GM18909 (cell line): ENCODE measurements around the gene CFAP298.
"Not testable (repeated sequence)": the region's sequence is repeated elsewhere in the genome, so short reads cannot be mapped to it uniquely, and the experiment has no call there.

Source experiments
- ATAC-seq: cut with Tn5 transposase; IDR thresholded peaks from one replicate; pipeline ENCODE4 v1.9.1; 2021; ENCODE audit warnings: mild to moderate bottlenecking; ENCODE audit not compliant: unreplicated experiment, poor library complexity

Gene CFAP298

DNA sequence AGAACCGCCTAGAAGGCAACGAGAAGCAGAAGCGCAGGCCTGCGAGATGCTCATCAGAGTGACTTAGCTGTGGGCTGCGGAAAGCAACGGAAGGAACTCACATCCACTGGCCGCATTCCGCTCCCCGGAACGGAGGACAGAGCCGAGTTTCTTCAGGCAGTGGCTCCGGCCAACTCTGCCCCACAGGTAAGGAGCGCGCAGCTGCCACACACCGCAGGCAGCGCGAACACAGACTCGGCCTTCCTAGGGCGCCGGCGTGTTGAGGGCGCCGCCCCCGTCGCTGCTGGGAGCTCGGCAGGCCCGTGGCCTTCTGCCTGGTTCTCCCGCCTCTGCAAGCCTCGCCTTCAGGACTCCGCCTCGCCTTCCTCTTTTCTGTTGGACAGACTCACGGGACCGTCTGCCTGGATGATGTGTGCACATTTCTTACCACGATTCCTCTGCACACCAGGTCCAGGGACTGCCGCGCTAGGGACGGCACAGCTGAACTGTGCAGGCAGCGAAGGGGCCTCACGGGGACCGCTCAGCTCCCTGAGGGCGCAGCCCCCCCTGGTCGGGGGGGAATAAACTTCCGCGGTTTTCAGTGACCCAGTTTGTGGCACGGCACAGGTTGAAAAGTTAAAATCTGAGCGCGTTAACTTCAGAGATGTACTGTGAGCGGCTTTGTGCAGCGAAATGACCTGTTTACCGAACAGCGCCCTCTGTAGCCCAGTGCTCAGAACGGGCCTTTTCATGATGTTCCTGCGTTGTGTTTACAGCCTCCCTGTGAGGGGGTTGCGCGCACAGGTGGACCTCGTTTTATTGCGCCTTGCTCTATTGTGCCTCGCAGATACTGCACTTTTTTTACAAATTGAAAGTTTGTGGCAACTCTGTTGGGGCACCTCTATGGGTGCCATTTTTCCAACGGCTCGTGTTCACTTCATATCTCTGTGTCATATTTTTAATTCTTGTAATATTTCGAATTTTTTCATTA lies 42.6 kb downstream of the CFAP298 start:
- peak; percentile 91 for ATAC-seq

DNA sequence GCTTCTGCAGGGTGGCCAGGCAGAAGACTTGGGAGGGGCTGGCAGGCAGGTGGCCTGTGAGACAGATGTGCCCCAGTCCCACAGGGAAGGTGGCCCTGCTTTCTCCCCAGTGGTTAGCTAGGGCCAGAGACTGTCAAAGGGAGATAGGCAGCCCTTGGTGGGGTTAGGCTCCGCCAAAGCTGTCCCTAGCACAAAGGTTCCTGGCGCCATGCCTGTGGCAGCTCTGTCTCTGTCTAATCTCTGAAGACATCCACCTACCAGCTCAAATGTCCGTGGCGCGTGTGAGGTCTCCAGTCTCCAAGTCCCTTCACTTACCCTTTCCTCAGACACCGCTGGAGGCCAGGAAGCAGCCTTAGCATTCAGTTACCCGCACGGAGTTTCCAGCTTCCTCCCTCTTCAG lies 44.6 kb downstream of the CFAP298 start:
- no peak for ATAC-seq

DNA sequence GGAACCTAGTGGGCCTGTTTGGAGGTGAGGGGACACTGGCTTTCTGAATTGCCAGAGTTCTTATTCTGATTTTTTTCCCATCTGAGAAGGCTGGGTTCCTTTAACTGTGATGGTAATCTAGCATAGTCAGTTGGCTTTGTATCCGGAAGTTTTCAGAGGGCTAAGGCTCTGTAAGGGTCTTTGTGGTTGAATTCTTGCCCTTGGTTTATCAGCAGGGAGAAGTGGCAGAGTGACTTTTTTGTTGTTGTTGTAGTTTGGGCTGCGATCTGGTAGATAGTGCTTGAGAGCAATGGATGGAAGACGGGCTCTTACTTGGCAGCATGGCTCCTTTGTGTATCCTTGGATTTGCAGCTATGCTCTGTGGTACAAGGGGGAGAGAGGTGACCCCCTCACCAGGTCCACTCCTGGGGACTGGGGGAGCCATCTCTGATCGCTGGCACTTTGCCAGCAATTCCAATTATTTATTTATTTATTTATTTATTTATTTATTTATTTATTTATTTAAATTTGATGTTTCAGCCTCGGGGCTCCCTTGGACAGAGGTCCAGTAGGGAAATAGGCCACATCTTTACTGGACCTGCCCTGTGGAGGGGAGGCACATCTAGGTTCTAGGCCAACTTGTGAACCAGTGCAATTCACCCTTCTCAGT lies 45.3 kb downstream of the CFAP298 start:
- no peak for ATAC-seq

DNA sequence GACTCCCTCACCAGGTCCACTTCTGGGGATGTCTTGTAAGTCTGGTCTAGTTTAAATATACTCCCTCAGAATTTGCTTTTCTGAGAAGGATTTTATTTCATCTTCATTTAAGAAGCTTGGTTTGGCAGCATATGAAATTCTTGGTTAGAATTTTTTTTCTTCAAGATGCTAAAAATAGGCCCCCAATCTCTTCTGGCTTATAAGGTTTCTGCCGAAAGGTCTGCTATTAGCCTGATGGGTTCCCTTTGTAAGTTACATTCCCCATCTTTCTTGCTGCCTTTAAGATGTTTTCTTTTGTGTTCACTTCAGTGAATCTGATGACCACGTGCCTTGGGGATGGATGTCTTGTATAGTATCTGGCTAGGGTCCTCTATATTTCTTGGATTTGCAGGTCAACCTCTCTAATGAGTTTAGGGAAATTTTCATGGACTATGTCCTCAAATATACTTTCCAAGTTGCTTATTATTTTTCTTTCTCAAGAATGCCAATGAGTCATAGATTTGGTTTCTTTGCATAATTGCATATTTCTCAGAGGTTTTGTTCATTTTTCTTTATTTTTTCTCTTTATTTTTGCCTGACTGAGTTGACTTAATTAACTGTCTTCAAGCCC lies 46.2 kb downstream of the CFAP298 start:
- ATAC-seq, result no peak

DNA sequence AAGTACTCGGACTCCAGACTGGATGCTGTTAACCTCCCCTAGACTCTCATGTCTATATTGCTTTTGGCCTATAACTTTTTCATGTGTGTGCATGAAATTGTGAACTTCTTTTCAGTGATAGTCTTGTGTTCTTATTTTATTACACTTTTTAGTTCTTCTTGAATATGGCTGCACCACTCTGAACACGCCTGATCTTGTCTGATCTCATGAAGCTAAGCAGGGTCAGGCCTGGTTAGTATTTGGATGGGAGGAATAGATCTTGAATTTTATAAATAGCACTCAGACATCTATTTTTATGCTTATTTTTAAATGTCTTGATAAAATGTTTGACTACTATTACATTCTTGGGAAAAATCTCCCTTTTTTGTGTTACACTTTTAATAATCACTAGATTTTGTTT lies 49.3 kb downstream of the CFAP298 start:
- ATAC-seq, result no peak

DNA sequence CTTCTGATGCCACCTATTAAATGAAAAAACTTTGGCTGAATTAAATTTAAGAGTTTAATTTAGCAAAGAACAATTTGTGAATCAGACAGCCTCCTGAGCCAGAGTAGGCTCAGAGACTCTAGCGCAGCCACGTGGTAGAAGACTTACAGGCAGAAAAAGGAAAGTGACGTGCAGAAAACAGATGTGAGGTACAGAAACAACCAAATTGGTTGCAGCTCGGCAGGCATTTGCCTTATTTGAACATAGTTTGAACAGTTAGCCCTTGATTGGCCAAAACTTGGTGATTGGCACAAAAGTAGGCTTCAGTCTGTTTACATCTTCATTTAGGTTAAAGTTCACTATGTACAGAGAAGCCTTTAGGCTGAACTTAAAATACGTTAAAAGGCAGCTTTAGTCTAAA lies 49.8 kb downstream of the CFAP298 start:
- ATAC-seq, result no peak

DNA sequence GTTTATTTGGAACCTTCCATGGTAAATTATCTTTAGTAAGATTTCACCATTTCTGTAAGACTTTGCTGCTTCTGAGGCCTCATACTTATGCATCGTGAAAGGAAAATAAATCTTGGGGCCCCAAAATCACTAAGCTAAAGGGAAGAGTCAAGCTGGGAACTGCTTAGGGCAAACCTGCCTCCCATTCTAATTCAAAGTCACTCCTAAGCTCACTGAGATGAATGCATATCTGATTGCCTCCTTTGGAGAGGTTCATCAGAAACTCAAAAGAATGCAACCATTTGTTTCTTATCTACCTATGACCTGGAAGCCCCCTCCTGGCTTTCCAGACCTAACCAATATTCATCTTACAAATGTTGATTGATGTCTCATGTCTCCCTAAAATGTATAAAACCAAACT lies 50.7 kb downstream of the CFAP298 start:
- ATAC-seq, result not testable (repeated sequence)

DNA sequence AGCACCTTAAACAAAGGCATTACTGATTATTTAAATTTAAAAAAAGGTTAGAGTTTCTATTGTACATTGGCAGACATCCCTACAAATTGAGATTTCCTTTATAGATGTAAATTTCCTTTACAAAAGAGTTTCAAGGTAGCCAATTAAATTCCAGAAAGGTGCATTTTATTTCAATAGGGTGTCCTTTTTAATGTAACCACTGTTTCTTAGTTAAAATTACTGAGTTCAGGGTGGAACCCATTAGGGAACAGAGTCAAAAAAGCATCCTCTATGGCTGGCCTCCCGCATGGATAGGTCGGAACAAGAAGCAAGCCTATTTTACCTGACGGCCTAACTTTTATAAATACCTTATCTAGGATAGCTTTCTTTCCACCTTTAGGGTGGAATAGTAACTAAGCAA lies 51.3 kb downstream of the CFAP298 start:
- ATAC-seq, result no peak

DNA sequence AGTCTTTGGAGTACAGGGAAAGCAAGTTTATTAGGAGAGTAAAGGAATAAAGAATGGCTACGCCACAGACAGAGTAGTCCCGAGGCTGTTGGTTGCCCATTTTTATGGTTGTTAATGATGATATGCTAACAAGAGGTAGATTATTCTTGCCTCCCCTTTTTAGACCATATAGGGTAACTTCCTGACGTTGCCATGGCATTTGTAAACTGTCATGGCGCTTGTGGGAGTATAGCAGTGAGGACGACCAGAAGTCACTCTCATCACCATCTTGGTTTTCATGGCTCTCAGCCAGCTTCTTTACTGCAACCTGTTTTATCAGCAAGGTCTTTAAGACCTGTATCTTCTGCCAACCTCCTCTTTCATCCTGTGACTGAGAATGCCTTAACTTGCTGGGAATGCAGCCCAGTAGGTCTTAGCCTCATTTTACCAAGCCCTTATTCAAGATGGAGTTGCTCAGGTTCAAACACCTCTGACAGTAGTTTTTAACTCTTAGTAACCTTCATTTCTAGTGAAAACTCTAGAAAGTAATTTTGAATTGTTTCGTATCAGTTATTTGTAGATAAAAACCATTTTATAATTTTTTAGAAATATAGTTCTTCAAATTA lies 53.1 kb downstream of the CFAP298 start:
- no peak for ATAC-seq

DNA sequence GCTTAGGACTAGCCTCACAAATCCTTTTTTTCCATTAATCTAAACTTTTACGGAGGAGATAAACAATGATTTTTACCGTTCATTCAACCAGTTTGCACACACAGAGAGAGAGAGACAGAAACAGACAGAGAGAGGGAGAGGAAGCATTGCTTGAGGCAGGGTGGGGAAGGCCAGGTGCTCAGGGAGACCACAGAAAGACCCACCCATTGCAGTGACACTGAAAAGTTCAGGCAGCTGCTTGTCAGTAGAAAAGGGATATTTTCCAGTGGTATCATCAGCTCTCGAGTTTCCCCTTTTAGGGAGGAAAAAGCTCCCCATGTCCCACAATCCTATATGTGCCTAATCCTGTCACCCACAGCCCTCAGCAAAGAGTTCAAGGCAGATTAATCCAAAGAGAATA lies 54.1 kb downstream of the CFAP298 start:
- no peak for ATAC-seq

DNA sequence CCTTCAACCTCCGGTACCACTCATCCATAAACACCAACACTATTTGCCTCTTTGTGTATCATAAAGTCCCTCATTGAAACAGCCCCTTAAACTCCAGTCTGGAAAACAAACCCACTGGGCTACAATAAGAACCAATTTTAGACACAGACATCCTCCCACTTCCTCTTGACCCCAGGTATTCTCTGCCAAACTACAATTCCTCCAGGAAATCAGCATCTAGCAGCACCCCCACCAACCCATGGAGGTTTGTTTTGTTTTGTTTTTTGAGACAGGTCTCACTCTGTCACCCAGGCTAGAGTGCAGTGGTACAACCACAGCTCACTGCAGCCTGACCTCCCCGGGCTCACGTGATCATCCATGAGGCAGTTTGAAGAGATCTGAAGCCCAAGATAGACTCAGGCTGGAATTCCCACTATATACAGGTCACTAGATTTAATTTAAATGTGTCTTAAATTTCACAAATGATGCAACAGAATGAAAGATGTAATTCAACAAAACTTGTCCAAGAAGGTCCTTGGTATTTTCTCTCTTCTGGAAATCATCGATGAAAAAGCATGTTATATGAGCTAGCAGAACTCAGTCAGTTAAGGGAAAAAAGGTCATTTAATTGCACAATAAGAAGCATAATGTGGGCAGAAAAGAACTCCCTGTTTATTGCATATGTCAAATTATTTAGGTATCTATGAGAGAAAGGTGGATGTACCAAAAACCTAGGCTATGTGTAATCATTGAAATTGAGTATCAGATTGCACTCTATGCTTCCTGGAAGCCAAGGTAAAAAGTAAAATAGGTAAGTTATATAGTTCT lies 57.1 kb downstream of the CFAP298 start:
- ATAC-seq, result no peak

DNA sequence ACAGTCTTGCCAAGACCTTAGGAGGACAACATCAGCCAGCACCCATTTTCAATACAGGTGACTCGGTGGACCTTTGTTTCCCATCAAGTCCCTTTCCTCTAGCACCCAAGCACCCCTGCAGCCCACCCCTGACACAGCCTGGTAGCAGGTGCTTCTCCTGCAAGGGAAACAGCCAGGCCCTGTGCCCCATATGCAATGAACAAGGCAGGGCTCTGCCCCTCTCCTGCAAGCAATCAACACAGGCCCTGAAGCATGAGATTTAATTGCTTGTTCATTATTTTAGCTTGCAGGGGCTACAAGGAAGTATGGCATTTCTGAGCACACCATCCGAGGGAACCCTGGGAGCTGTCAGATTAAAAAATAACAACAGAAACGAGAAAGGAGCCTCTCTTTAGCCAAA lies 62.3 kb downstream of the CFAP298 start:
- ATAC-seq, result no peak

DNA sequence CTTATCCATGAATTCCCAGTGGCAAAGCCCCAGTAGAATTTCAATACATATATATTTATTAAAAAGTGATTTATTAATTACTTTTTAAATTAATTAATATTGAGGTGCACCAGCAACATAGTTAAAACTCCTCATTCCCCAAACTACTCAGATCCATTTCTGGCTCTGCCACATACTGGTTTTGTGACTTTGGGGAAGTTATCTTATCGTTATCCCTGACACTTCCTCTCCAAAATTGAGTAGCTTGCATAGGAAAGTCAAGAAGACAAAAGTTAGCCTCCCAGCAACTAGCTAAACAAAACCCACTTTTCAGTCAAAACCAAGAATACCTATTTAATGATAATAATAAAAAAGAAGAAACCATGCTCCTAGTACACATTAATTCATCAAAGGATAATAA lies 62.7 kb downstream of the CFAP298 start:
- no peak for ATAC-seq
